ENCODE data around the gene AUNIP. TPM values are rescaled to one million over a fixed set of nuclear protein-coding genes. Genes with fewer than 3 reads are reported as not detected.

The AUNIP gene
- total RNA-seq, 1 experiment from 2014 or later: 22.2 TPM

- Histone ChIP-seq H3K79me2 (ENCODE audit: insufficient read depth, low read length) (no peaks in the 10 kb centered on the region), H2BK15ac (ENCODE audit: low read depth, low read length) (no peak overlapping the region)
- WGBS (ENCODE audit: extremely low coverage, insufficient read length, low lambda C conversion rate): no CpG with 5 or more reads among the region's 2 CpGs
These were observed 17.9 kb upstream of the AUNIP start for GRCh38 chr1:25877155-25877554.

More at GRCh38 chr1:25877155-25877554, 17.9 kb upstream of the AUNIP start:
- Mint-ChIP-seq H3K36me3 (ENCODE audit: insufficient read depth in 1 of 3, low read depth in 3 of 3) (no peaks in the 10 kb centered on the region; a peak in 2 of 7 replicates), H3K27me3 (ENCODE audit: low read depth) (peaks cover 37% of the 10 kb centered on the region), H3K9me3 (no peaks in the 10 kb centered on the region), H3K4me1 (peaks cover 14 to 16% of the 10 kb centered on the region in 2 experiments), H3K4me3 (no peak overlapping the region), H3K27ac (no peak overlapping the region)
- Histone ChIP-seq H4K5ac (ENCODE audit: insufficient read length, low read depth, low read length) (no peak overlapping the region), H3K14ac (ENCODE audit: insufficient read depth, low read length) (no peak overlapping the region), H2BK5ac (ENCODE audit: insufficient read length, low read length) (no peak overlapping the region), H3K4me1 (ENCODE audit: insufficient read depth, low read length) (no peaks in the 10 kb centered on the region; the same call in 1 of the 2 replicates), H3K56ac (ENCODE audit: insufficient read length, low read depth, low read length) (no peak overlapping the region), H4K20me1 (ENCODE audit: control insufficient read depth, insufficient read depth, insufficient read length) (no peaks in the 10 kb centered on the region), H2BK120ac (ENCODE audit: low read depth, low read length, poor library complexity, severe bottlenecking) (no peak overlapping the region), H3K79me1 (ENCODE audit: insufficient read depth, low read depth, low read length, poor library complexity, severe bottlenecking) (no peaks in the 10 kb centered on the region), H2AK5ac (ENCODE audit: insufficient read length, low read length) (no peak overlapping the region), H2BK20ac (ENCODE audit: low read depth, low read length, poor library complexity, severe bottlenecking) (no peak overlapping the region), H3K9me3 (ENCODE audit: control insufficient read depth, low read depth, low read length) (no peaks in the 10 kb centered on the region), H3K23me2 (ENCODE audit: insufficient read length, low read depth, low read length, poor library complexity, severe bottlenecking) (peaks cover 7% of the 10 kb centered on the region), H3K4ac (ENCODE audit: low read depth, low read length) (no peak overlapping the region), H3K4me2 (ENCODE audit: insufficient read depth, insufficient read length, low read length) (no peak overlapping the region), H3K27ac (ENCODE audit: insufficient read length, low read depth, low read length) (no peak overlapping the region), H3K27me3 (ENCODE audit: insufficient read depth, low read length) (no peaks in the 10 kb centered on the region; the same call in 1 of the 2 replicates), H3K9ac (ENCODE audit: extremely low read depth, insufficient read length, low read length) (no peak overlapping the region), H2AFZ (ENCODE audit: low read length) (no peak overlapping the region), H3T11ph (ENCODE audit: low read length) (no peak overlapping the region), H3K18ac (ENCODE audit: insufficient read length, low read depth, low read length) (no peak overlapping the region), H3K23ac (ENCODE audit: insufficient read length, low read depth, low read length) (no peak overlapping the region), H4K8ac (replicated peaks; ENCODE audit: insufficient read length, low read depth, low read length) (no peak overlapping the region), H2BK12ac (ENCODE audit: insufficient read length, low read depth, low read length) (no peak overlapping the region), H4K91ac (ENCODE audit: insufficient read length, low read depth, low read length) (no peak overlapping the region)
- TF ChIP-seq CTCF (conservative IDR thresholded peaks at IDR 0.05): no peak
- no peak for DNase-seq

All from H9 (cell line).